H1 (cell line): ENCODE results near the gene KCNIP2. TPM values are rescaled to one million over a fixed set of nuclear protein-coding genes. Genes with fewer than 3 reads are reported as not detected.

Experiments
- CTCF ChIA-PET: fragments of 300-600 bp; sonication (Branson Sonifier 250); formaldehyde crosslinking; loops from one replicate; lab custom pipeline; 2021; ENCODE audit not compliant: partially characterized antibody; lab: Charles Lee
- POLR2A ChIA-PET: fragments of 300-600 bp; sonication (Branson Sonifier 250); formaldehyde crosslinking; loops from one replicate; lab custom pipeline; 2021; ENCODE audit warnings: inconsistent platforms; ENCODE audit not compliant: partially characterized antibody; lab: Charles Lee
- DNase-seq, 2 experiments: peaks; one replicate each; pipeline versions ENCODE4 v3.0.0 to v3.0.0-alpha.2; 2010 to 2022; ENCODE audit warnings: low spot score in 2 of 2, low read depth in 1 of 2, mixed read lengths in 1 of 2
- FAIRE-seq: peaks from 2 replicates; lab custom pipeline; 2011; peaks lifted over from hg19 to GRCh38; lab: Jason Lieb, UNC
- H2AFZ ChIP-seq: 2 replicates; pipeline ENCODE4 v1.8.1; 2012; ENCODE audit warnings: low read length, inconsistent platforms
- H2AK5ac ChIP-seq: 2 replicates; pipeline ENCODE4 v1.6.1; 2013; ENCODE audit warnings: low read depth, low read length
- H2BK120ac ChIP-seq: replicated peaks from 2 replicates; pipeline ENCODE3; 2013; ENCODE audit warnings: low read depth, low read length, inconsistent platforms
- H2BK12ac ChIP-seq: 2 replicates; pipeline ENCODE4 v1.6.1; 2013; ENCODE audit warnings: low read depth, low read length
- H2BK15ac ChIP-seq: 2 replicates; pipeline ENCODE4 v1.6.1; 2013; ENCODE audit warnings: low read length
- H2BK20ac ChIP-seq: 2 replicates; pipeline ENCODE4 v1.6.1; 2013; ENCODE audit warnings: low read length
- H2BK5ac ChIP-seq: 2 replicates; pipeline ENCODE4 v1.6.1; 2013; ENCODE audit warnings: low read depth, low read length
- H3K14ac ChIP-seq: 2 replicates; pipeline ENCODE4 v1.6.1; 2013; ENCODE audit warnings: inconsistent platforms; ENCODE audit not compliant: insufficient read length
- H3K18ac ChIP-seq: 2 replicates; pipeline ENCODE4 v1.6.1; 2013; ENCODE audit warnings: low read length; ENCODE audit errors: extremely low read depth
- H3K23ac ChIP-seq: 2 replicates; pipeline ENCODE4 v1.6.1; 2013; ENCODE audit warnings: inconsistent platforms; ENCODE audit not compliant: insufficient read length
- H3K23me2 ChIP-seq: 2 replicates; pipeline ENCODE4 v1.6.1; 2013; ENCODE audit warnings: low read depth, low read length
- H3K27ac ChIP-seq: 2 replicates; pipeline ENCODE4 v1.6.1; 2011; ENCODE audit warnings: low read depth, low read length, inconsistent platforms
- H3K27me3 ChIP-seq, 4 experiments: replicated peaks in 1 of 4; 1 replicate in 1 of 4; 2 replicates in 3 of 4; pipeline versions ENCODE4 v1.6.1 to v1.8.1; 2011 to 2013; ENCODE audit warnings: low read length in 3 of 4, mild to moderate bottlenecking in 3 of 4, inconsistent platforms in 2 of 4, mixed read lengths in 2 of 4, moderate library complexity in 1 of 4; ENCODE audit not compliant: control insufficient read depth in 3 of 4, insufficient read depth in 3 of 4; ENCODE audit errors: extremely low read depth in 1 of 4
- H3K36me3 ChIP-seq, 4 experiments: 2 replicates each; pipeline versions ENCODE4 v1.6.1 to v1.8.1; 2011 to 2013; ENCODE audit warnings: mild to moderate bottlenecking in 4 of 4, low read length in 3 of 4, moderate library complexity in 2 of 4, control low read depth in 1 of 4, inconsistent platforms in 1 of 4; ENCODE audit not compliant: insufficient read depth in 4 of 4, control insufficient read depth in 2 of 4
- H3K4ac ChIP-seq: replicated peaks from 2 replicates; pipeline ENCODE3; 2013; ENCODE audit warnings: low read length, low read depth, mixed read lengths, inconsistent platforms; ENCODE audit not compliant: insufficient read length
- H3K4me1 ChIP-seq, 4 experiments: replicated peaks in 1 of 4; 1 replicate in 1 of 4; 2 replicates in 3 of 4; pipeline versions ENCODE4 v1.6.1 to v1.8.1; 2011 to 2013; ENCODE audit warnings: low read length in 3 of 4, inconsistent platforms in 2 of 4, mixed read lengths in 1 of 4; ENCODE audit not compliant: insufficient read depth in 4 of 4, control insufficient read depth in 3 of 4
- H3K4me2 ChIP-seq, 2 experiments: 2 replicates each; pipeline versions ENCODE4 v1.6.1 to v1.8.1; 2011 to 2013; ENCODE audit warnings: low read depth in 2 of 2, low read length in 2 of 2, control low read depth in 1 of 2, inconsistent platforms in 1 of 2, mild to moderate bottlenecking in 1 of 2; ENCODE audit not compliant: insufficient read depth in 1 of 2
- H3K4me3 ChIP-seq, 4 experiments: fragments of 200-600, 300-600 bp in 1 of 4; sonication (generic), shearing (Covaris generic), sonication (Bioruptor Twin) in 1 of 4; 2 replicates each; pipeline versions ENCODE4 v1.5.1 to v1.8.1; 2011 to 2016; ENCODE audit warnings: low read length in 4 of 4, low read depth in 3 of 4, control low read depth in 2 of 4, inconsistent platforms in 2 of 4, mild to moderate bottlenecking in 2 of 4, mixed read lengths in 1 of 4, moderate library complexity in 1 of 4; ENCODE audit not compliant: insufficient read depth in 2 of 4; ENCODE audit errors: extremely low read depth in 1 of 4
- H3K56ac ChIP-seq: replicated peaks from 2 replicates; pipeline ENCODE3; 2013; ENCODE audit warnings: low read depth, mild to moderate bottlenecking, mixed read lengths, low read length, inconsistent platforms; ENCODE audit not compliant: insufficient read length
- H3K79me1 ChIP-seq: 2 replicates; pipeline ENCODE4 v1.6.1; 2013; ENCODE audit warnings: low read depth, low read length, control low read depth
- H3K79me2 ChIP-seq, 2 experiments: 2 replicates each; pipeline versions ENCODE4 v1.6.1 to v1.8.1; 2012 to 2013; ENCODE audit warnings: low read length in 2 of 2, mild to moderate bottlenecking in 2 of 2, inconsistent platforms in 1 of 2; ENCODE audit not compliant: insufficient read depth in 2 of 2, control insufficient read depth in 1 of 2
- H3K9ac ChIP-seq, 4 experiments: replicated peaks in 1 of 4; 1 replicate in 1 of 4; 2 replicates in 3 of 4; pipeline versions ENCODE4 v1.6.1 to v1.8.1; 2011 to 2013; ENCODE audit warnings: low read depth in 3 of 4, low read length in 3 of 4, control low read depth in 2 of 4, mild to moderate bottlenecking in 2 of 4, moderate library complexity in 2 of 4, inconsistent platforms in 1 of 4; ENCODE audit errors: extremely low read depth in 1 of 4
- H3K9me3 ChIP-seq, 2 experiments: 2 replicates each; pipeline versions ENCODE4 v1.6.1 to v1.8.1; 2012 to 2013; ENCODE audit warnings: mild to moderate bottlenecking in 2 of 2, moderate library complexity in 2 of 2, control low read depth in 1 of 2, inconsistent platforms in 1 of 2, low read depth in 1 of 2, low read length in 1 of 2, mixed read lengths in 1 of 2; ENCODE audit not compliant: insufficient read depth in 2 of 2
- H4K20me1 ChIP-seq, 2 experiments: replicated peaks in 1 of 2; 2 replicates each; pipeline versions ENCODE3 to v1.8.1; 2011 to 2013; ENCODE audit warnings: inconsistent platforms in 2 of 2, low read length in 2 of 2, mild to moderate bottlenecking in 1 of 2; ENCODE audit not compliant: insufficient read depth in 2 of 2, control insufficient read depth in 1 of 2
- H4K5ac ChIP-seq: 2 replicates; pipeline ENCODE4 v1.6.1; 2013; ENCODE audit warnings: low read length, low read depth, mixed read lengths, inconsistent platforms; ENCODE audit not compliant: insufficient read length
- H4K8ac ChIP-seq: 2 replicates; pipeline ENCODE4 v1.8.0; 2013; ENCODE audit warnings: mild to moderate bottlenecking, moderate library complexity, low read length, inconsistent platforms; ENCODE audit not compliant: insufficient read depth; ENCODE audit errors: extremely low read depth
- H4K91ac ChIP-seq: replicated peaks from 2 replicates; pipeline ENCODE3; 2013; ENCODE audit warnings: low read length, mixed read lengths, inconsistent platforms; ENCODE audit not compliant: insufficient read length
- CEBPB ChIP-seq: IDR thresholded peaks from 2 replicates; pipeline ENCODE4 v1.6.1; 2012; ENCODE audit warnings: low read depth, low read length
- CTCF ChIP-seq, 3 experiments: IDR thresholded peaks; 1 replicate in 2 of 3; 2 replicates in 1 of 3; pipeline versions ENCODE4 v1.5.1 to v1.6.1; 2011; ENCODE audit warnings: low read length in 3 of 3, mild to moderate bottlenecking in 3 of 3, inconsistent platforms in 2 of 3, low read depth in 1 of 3, moderate library complexity in 1 of 3; ENCODE audit not compliant: insufficient read depth in 1 of 3; ENCODE audit errors: control extremely low read depth in 1 of 3
- EZH2 ChIP-seq: fragments of 200-600 bp; sonication (generic); IDR thresholded peaks from 2 replicates; pipeline ENCODE4 v1.7.1; 2012; ENCODE audit warnings: low read depth, mild to moderate bottlenecking, moderate library complexity, low read length, inconsistent platforms; ENCODE audit not compliant: severe bottlenecking
- polyA plus RNA-seq, 7 experiments: library from polyadenylated mRNA; depleted of rRNA in 3 of 7; stranded (reverse) in 5 of 7; unstranded in 2 of 7; fragments of >200 nt in 5 of 7; fragments of 200-250 nt in 2 of 7; gene quantifications; 1 replicate in 5 of 7; 2 replicates in 1 of 7; 4 replicates in 1 of 7; pipeline versions ENCODE4 v1.2.1 to v1.2.3, GENCODE V29; 2011 to 2013; ENCODE audit warnings: missing spikeins in 2 of 7, mixed read lengths in 2 of 7
- total RNA-seq: library from RNA; stranded (reverse); fragmentation: NEBNext Ultra II Directional; extraction: Animal tissue kit (Norgen Biotek cat#: 25700); gene quantifications from 2 replicates; pipeline ENCODE4 v1.2.1, GENCODE V29; 2021

The KCNIP2 gene
- total and polyA plus RNA-seq, 2 of the 8 experiments (the other 6 are each of a cell fraction or from before 2014, with no cell fraction given), result 2.7 to 6.0 TPM

GRCh38 chr10:101856626-101857025 lies 13.0 kb upstream of the KCNIP2 start:
- Histone ChIP-seq H4K91ac (no peak overlapping the region), H3K79me1 (no peaks in the 10 kb centered on the region; the same call in 1 of the 2 replicates), H4K5ac (no peak overlapping the region), H3K4ac (no peak overlapping the region), H3K9me3 (peaks cover 0 to 6% of the 10 kb centered on the region in 2 experiments; a peak in 2 of 4 replicates), H3K79me2 (no peaks in the 10 kb centered on the region), H2BK120ac (no peak overlapping the region), H3K23ac (no peak overlapping the region), H4K8ac (no peak overlapping the region), H3K4me1 (no peaks in the 10 kb centered on the region), H3K27me3 (no peaks in the 10 kb centered on the region; a peak in 1 of 7 replicates), H4K20me1 (peaks cover 0 to 1% of the 10 kb centered on the region in 2 experiments), H3K36me3 (no peaks in the 10 kb centered on the region; a peak in 1 of 8 replicates), H2BK12ac (no peak overlapping the region), H2AK5ac (no peak overlapping the region), H3K18ac (no peak overlapping the region), H3K4me2 (no peak overlapping the region), H2BK5ac (no peak overlapping the region), H2BK15ac (no peak overlapping the region), H2AFZ (no peak overlapping the region), H3K4me3 (no peak overlapping the region), H2BK20ac (no peak overlapping the region), H3K23me2 (no peaks in the 10 kb centered on the region), H3K56ac (no peak overlapping the region), H3K14ac (no peak overlapping the region), H3K27ac (no peak overlapping the region), H3K9ac (no peak overlapping the region)
- no peak for TF ChIP-seq CEBPB
- TF ChIP-seq CTCF (IDR thresholded peaks at IDR 0.05; ENCODE audit: control extremely low read depth in 1 of 3, insufficient read depth in 1 of 3, low read depth in 1 of 3, low read length in 3 of 3), result no peak
- no peak for TF ChIP-seq EZH2
- DNase-seq, result no peak
- ChIA-PET POLR2A (interaction anchor here (1.7 kb wide), 1 partner anchor 38 kb away, joined by 3 read pairs; the partner anchor contains the start of gene OGA), CTCF (interaction anchor here (0.6 to 8.3 kb wide), 5 partner anchors 12 to 153 kb away, joined by 3 to 70 read pairs (median 3); partner anchors contain the start of gene KCNIP2)
- FAIRE-seq, result no peak
